Measurements from ENCODE around the gene GATA2.

GATA2 gene

GRCh38 chr3:128518587-128519490 is 25.8 kb upstream of the GATA2 start:
- DNase-seq (ENCODE audit: low spot score) = no peak
- Histone ChIP-seq H3K9me3 (ENCODE audit: severe bottlenecking) (no peaks in the 10 kb centered on the region), H3K4me1 (ENCODE audit: insufficient read depth, poor library complexity, severe bottlenecking) (peaks cover 8% of the 10 kb centered on the region), H3K36me3 (ENCODE audit: low read depth) (no peaks in the 10 kb centered on the region), H3K4me3 (ENCODE audit: severe bottlenecking) (no peak overlapping the region), H3K27ac (ENCODE audit: poor library complexity, severe bottlenecking) (no peak overlapping the region), H3K27me3 (ENCODE audit: insufficient read depth, poor library complexity, severe bottlenecking) (no peaks in the 10 kb centered on the region)
- TF ChIP-seq CTCF (IDR thresholded peaks at IDR 0.05; ENCODE audit: poor library complexity, severe bottlenecking) = no peak
- no peak for ATAC-seq (ENCODE audit: low read depth)

- Histone ChIP-seq H3K27me3 (ENCODE audit: insufficient read depth, poor library complexity, severe bottlenecking) (no peaks in the 10 kb centered on the region), H3K27ac (ENCODE audit: poor library complexity, severe bottlenecking) (no peak overlapping the region), H3K9me3 (ENCODE audit: severe bottlenecking) (no peaks in the 10 kb centered on the region), H3K4me1 (ENCODE audit: insufficient read depth, poor library complexity, severe bottlenecking) (peaks cover 8% of the 10 kb centered on the region), H3K36me3 (ENCODE audit: low read depth) (no peaks in the 10 kb centered on the region), H3K4me3 (ENCODE audit: severe bottlenecking) (no peak overlapping the region)
- TF ChIP-seq CTCF (IDR thresholded peaks at IDR 0.05; ENCODE audit: poor library complexity, severe bottlenecking) = no peak
- no peak for ATAC-seq (ENCODE audit: low read depth)
- DNase-seq (ENCODE audit: low spot score) = no peak
Observed at GRCh38 chr3:128517648-128518047, 24.6 kb upstream of the GATA2 start.

- peaks cover 8% of the 10 kb centered on the region for H3K4me1 ChIP-seq (ENCODE audit: insufficient read depth, poor library complexity, severe bottlenecking)
- no peak overlapping the region for H3K27ac ChIP-seq (ENCODE audit: poor library complexity, severe bottlenecking)
- no peaks in the 10 kb centered on the region for H3K36me3 ChIP-seq (ENCODE audit: low read depth)
- TF ChIP-seq CTCF (IDR thresholded peaks at IDR 0.05; ENCODE audit: poor library complexity, severe bottlenecking) = no peak
- no peak for DNase-seq (ENCODE audit: low spot score)
- no peak for ATAC-seq (ENCODE audit: low read depth)
- no peaks in the 10 kb centered on the region for H3K9me3 ChIP-seq (ENCODE audit: severe bottlenecking)
- no peaks in the 10 kb centered on the region for H3K27me3 ChIP-seq (ENCODE audit: insufficient read depth, poor library complexity, severe bottlenecking)
- H3K4me3 ChIP-seq (ENCODE audit: severe bottlenecking) = no peak overlapping the region
Observed at GRCh38 chr3:128515967-128516366, 23.0 kb upstream of the GATA2 start.

DNA sequence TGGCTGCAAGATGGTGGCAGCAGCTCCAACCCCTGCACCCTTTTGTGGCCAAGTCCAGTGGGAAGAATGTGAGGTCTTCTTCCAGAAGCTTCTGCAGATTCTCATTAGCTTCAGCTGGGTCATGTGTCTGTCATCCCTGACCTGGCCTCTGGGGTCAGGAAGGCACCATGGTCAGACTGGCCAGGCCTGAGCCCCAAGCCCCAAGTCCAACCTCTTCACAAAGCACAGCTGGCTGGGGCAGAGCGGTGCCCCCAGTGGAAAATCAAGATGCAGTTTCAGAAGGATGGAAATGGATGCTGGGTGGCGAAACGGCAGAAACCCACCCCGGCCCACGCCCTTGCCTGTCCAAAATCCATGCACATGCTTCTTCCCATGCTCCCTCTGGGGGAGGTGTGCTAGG is 15.9 kb upstream of the GATA2 start:
- no peaks in the 10 kb centered on the region for H3K36me3 ChIP-seq (ENCODE audit: low read depth)
- DNase-seq (ENCODE audit: low spot score) (no peak), ATAC-seq (ENCODE audit: low read depth) (no peak)
- peaks cover 5% of the 10 kb centered on the region for H3K4me1 ChIP-seq (ENCODE audit: insufficient read depth, poor library complexity, severe bottlenecking)
- H3K27me3 ChIP-seq (ENCODE audit: insufficient read depth, poor library complexity, severe bottlenecking) = no peaks in the 10 kb centered on the region
- TF ChIP-seq CTCF (IDR thresholded peaks at IDR 0.05; ENCODE audit: poor library complexity, severe bottlenecking) = no peak
- H3K27ac ChIP-seq (ENCODE audit: poor library complexity, severe bottlenecking) = no peak overlapping the region
- no peak overlapping the region for H3K4me3 ChIP-seq (ENCODE audit: severe bottlenecking)
- H3K9me3 ChIP-seq (ENCODE audit: severe bottlenecking) = no peaks in the 10 kb centered on the region

DNA sequence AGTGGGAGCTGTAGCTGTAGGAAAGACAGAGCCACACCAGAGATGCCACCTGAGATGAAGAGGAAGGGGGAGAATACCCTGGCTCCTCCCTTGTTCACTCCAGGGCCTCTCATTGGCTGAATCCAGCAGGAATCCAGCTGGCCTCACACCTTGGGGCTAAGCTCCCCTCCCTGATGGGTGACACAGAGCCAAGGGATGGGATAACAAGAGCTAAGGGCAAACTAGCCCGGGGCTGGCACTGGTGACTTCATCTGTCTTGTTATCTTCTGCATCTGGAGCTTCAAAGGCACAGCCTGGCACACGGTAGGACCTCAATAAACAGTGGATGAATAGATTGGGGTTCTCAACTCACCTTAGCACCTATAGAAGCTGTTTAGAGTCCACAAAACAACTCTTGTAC is 13.8 kb upstream of the GATA2 start:
- H3K27ac ChIP-seq (ENCODE audit: poor library complexity, severe bottlenecking) = no peak overlapping the region
- no peaks in the 10 kb centered on the region for H3K9me3 ChIP-seq (ENCODE audit: severe bottlenecking)
- H3K4me1 ChIP-seq (ENCODE audit: insufficient read depth, poor library complexity, severe bottlenecking) = peaks cover 5% of the 10 kb centered on the region
- no peaks in the 10 kb centered on the region for H3K27me3 ChIP-seq (ENCODE audit: insufficient read depth, poor library complexity, severe bottlenecking)
- H3K36me3 ChIP-seq (ENCODE audit: low read depth) = no peaks in the 10 kb centered on the region
- no peak for ATAC-seq (ENCODE audit: low read depth)
- no peak for TF ChIP-seq CTCF (IDR thresholded peaks at IDR 0.05; ENCODE audit: poor library complexity, severe bottlenecking)
- no peak for DNase-seq (ENCODE audit: low spot score)
- no peak overlapping the region for H3K4me3 ChIP-seq (ENCODE audit: severe bottlenecking)

Measured in RWPE2 (cell line).